NCI-H2107 treated with DMSO at 0.1 percent for 48 hours (cell line): Measurements from ENCODE around the gene CDCA7.
"Not testable (repeated sequence)": the region's sequence is repeated elsewhere in the genome, so short reads cannot be mapped to it uniquely, and the experiment has no call there.

ENCODE experiments used
- DNase-seq: peaks from one replicate; lab custom pipeline; 2025; ENCODE audit not compliant: unreplicated experiment; lab: John Stamatoyannopoulos, UW

Gene CDCA7

GRCh38 chr2:173358616-173359015 lies 3.9 kb downstream of the CDCA7 start:
- no peak for DNase-seq

- no peak for DNase-seq
Measured at GRCh38 chr2:173359231-173359630, 4.6 kb downstream of the CDCA7 start.

- no peak for DNase-seq
Measured at GRCh38 chr2:173370198-173370597, 15.5 kb downstream of the CDCA7 start.

- no peak for DNase-seq
Measured at GRCh38 chr2:173371023-173371422, 16.4 kb downstream of the CDCA7 start.

- DNase-seq, result no peak
Measured at GRCh38 chr2:173373290-173373689, 18.6 kb downstream of the CDCA7 start.

GRCh38 chr2:173374634-173375033 lies 20.0 kb downstream of the CDCA7 start:
- DNase-seq, result no peak

- not testable (repeated sequence) for DNase-seq
Measured at GRCh38 chr2:173385534-173385933, 30.9 kb downstream of the CDCA7 start.

GRCh38 chr2:173386021-173386737 lies 31.5 kb downstream of the CDCA7 start:
- no peak for DNase-seq

- no peak for DNase-seq
Measured at GRCh38 chr2:173386738-173387065, 32.0 kb downstream of the CDCA7 start.

GRCh38 chr2:173387079-173387478 lies 32.4 kb downstream of the CDCA7 start:
- no peak for DNase-seq

GRCh38 chr2:173387660-173388059 lies 33.0 kb downstream of the CDCA7 start:
- no peak for DNase-seq

GRCh38 chr2:173388795-173389194 lies 34.1 kb downstream of the CDCA7 start:
- no peak for DNase-seq

GRCh38 chr2:173390036-173390435 lies 35.4 kb downstream of the CDCA7 start:
- no peak for DNase-seq

GRCh38 chr2:173392731-173393130 lies 38.1 kb downstream of the CDCA7 start:
- no peak for DNase-seq

GRCh38 chr2:173393186-173393585 lies 38.5 kb downstream of the CDCA7 start:
- DNase-seq, result no peak

- no peak for DNase-seq
Measured at GRCh38 chr2:173393636-173394035, 39.0 kb downstream of the CDCA7 start.

- no peak for DNase-seq
Measured at GRCh38 chr2:173394091-173394974, 39.7 kb downstream of the CDCA7 start.

GRCh38 chr2:173395567-173396351 lies 41.1 kb downstream of the CDCA7 start:
- DNase-seq, result no peak

GRCh38 chr2:173397539-173397938 lies 42.9 kb downstream of the CDCA7 start:
- peak; percentile 3 for DNase-seq

GRCh38 chr2:173399229-173399628 lies 44.6 kb downstream of the CDCA7 start:
- DNase-seq, result no peak

- no peak for DNase-seq
Measured at GRCh38 chr2:173400760-173401159, 46.1 kb downstream of the CDCA7 start.
